Mesothelial cell of epicardium (in vitro differentiated cells): Measurements from ENCODE around the gene ORC5. TPM values are rescaled to one million over a fixed set of nuclear protein-coding genes. Genes with fewer than 3 reads are reported as not detected.

Experiments
- DNase-seq, 2 experiments: peaks; one replicate each; pipeline ENCODE4 v3.0.0; 2021; ENCODE audit warnings: low spot score in 2 of 2; ENCODE audit not compliant: unreplicated experiment in 2 of 2
- H3K27ac Mint-ChIP-seq: 2 replicates; pipeline ENCODE4 v1.8.0; 2021; ENCODE audit warnings: mixed read lengths
- H3K27me3 Mint-ChIP-seq: 2 replicates; pipeline ENCODE4 v1.8.0; 2021; ENCODE audit warnings: low read depth, mixed read lengths
- H3K36me3 Mint-ChIP-seq: 2 replicates; pipeline ENCODE4 v1.8.0; 2021; ENCODE audit warnings: mixed read lengths
- H3K4me1 Mint-ChIP-seq: 2 replicates; pipeline ENCODE4 v1.8.0; 2021; ENCODE audit warnings: mixed read lengths
- H3K4me3 Mint-ChIP-seq: 2 replicates; pipeline ENCODE4 v1.8.0; 2021; ENCODE audit warnings: mild to moderate bottlenecking, moderate library complexity, mixed read lengths
- H3K9me3 Mint-ChIP-seq: 2 replicates; pipeline ENCODE4 v1.8.0; 2021; ENCODE audit warnings: mixed read lengths
- total RNA-seq: library from RNA; stranded (reverse); gene quantifications from 3 replicates; pipeline ENCODE4 v1.2.1, GENCODE V29; 2021
- TF ChIP-seq, protein P1 (sequence below): fragments of 200-600 bp; sonication (generic); IDR thresholded peaks from one replicate; pipeline ENCODE4 v1.5.0; 2021; ENCODE audit warnings: antibody characterized with exemption; ENCODE audit not compliant: unreplicated experiment

ORC5 gene
- total RNA-seq, 1 donor from 2014 or later = 24.8 TPM

DNA sequence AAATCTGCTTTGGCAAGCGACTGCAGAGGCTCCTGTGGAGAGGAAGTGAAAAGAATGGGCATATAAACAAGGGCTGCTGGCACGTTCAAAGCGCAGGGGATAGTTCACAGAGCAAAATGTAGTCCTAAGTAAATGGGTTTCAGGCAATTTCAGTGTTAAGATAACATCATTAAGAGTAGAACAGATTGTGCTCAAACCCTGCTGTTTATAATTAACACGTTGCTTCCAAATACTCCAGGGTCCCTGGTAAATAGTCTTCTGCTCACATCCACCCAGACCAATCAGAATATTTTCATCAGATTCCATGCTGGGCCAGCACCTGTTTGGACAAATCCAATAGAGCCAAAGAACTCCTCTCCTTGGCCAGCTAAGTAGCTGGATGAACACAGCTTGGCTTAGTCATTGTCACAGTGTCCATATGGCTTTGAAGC, 81.4 kb downstream of the ORC5 start:
- H3K4me1 Mint-ChIP-seq = peaks cover 11% of the 10 kb centered on the region
- H3K27me3 Mint-ChIP-seq = no peaks in the 10 kb centered on the region
- H3K36me3 Mint-ChIP-seq = peaks cover 31% of the 10 kb centered on the region
- DNase-seq = no peak
- H3K4me3 Mint-ChIP-seq = no peak overlapping the region
- TF ChIP-seq, protein P1, sequence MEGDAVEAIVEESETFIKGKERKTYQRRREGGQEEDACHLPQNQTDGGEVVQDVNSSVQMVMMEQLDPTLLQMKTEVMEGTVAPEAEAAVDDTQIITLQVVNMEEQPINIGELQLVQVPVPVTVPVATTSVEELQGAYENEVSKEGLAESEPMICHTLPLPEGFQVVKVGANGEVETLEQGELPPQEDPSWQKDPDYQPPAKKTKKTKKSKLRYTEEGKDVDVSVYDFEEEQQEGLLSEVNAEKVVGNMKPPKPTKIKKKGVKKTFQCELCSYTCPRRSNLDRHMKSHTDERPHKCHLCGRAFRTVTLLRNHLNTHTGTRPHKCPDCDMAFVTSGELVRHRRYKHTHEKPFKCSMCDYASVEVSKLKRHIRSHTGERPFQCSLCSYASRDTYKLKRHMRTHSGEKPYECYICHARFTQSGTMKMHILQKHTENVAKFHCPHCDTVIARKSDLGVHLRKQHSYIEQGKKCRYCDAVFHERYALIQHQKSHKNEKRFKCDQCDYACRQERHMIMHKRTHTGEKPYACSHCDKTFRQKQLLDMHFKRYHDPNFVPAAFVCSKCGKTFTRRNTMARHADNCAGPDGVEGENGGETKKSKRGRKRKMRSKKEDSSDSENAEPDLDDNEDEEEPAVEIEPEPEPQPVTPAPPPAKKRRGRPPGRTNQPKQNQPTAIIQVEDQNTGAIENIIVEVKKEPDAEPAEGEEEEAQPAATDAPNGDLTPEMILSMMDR = no peak
- peaks cover 8% of the 10 kb centered on the region for H3K9me3 Mint-ChIP-seq
- H3K27ac Mint-ChIP-seq = no peak overlapping the region

DNA sequence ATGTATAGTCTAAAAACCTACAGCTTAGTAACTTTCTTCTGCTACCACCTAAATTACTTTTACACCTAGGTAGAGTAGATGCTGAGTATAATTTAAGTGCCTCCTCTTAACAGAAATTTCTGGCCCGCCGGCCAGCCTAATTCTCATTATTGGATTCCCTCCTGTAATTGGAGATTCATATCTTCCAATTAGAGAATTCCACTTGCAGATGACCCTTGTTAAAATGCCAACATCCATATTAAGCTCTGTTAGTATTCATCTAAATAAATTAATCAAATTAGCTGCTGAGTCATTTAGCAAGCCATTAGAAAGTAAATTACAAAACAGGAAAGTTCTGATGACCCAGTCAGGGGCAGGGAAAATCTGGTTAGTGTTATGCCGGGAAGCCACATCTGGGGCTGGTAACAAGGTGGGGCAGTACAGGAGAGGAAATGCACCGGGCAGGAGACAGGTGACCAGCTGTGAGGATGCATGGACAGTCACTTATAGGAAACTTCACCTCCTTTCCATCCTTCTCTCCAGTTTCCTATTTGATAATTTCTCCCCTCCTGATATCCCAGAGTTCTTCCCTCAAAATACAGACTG, 82.8 kb downstream of the ORC5 start:
- TF ChIP-seq, protein P1 = no peak
- H3K9me3 Mint-ChIP-seq = peaks cover 14% of the 10 kb centered on the region
- H3K27me3 Mint-ChIP-seq = no peaks in the 10 kb centered on the region
- no peak for DNase-seq
- peaks cover 25% of the 10 kb centered on the region for H3K36me3 Mint-ChIP-seq
- no peak overlapping the region for H3K4me3 Mint-ChIP-seq
- H3K4me1 Mint-ChIP-seq = peaks cover 11% of the 10 kb centered on the region
- no peak overlapping the region for H3K27ac Mint-ChIP-seq

DNA sequence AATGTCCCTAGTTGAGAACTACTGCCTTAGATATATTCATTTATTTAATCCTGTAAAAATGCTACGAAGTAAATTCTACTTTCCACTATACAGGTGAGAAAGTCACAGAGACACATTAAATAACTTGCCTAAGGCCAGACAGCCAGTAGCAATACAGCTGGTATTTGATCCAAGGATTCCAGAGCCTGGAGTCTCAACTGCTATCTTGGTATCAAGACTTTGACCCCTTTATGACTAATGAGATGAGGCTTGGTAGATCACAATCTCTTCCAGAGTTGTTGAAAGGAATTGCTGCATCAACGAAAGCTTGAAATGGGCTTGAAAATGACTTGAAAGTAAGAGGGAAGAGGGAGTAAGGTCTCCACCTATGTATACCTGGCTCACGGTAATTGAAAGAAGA, 83.3 kb downstream of the ORC5 start:
- no peak for DNase-seq
- H3K9me3 Mint-ChIP-seq = peaks cover 14% of the 10 kb centered on the region
- no peak overlapping the region for H3K4me3 Mint-ChIP-seq
- TF ChIP-seq, protein P1 = no peak
- H3K36me3 Mint-ChIP-seq = peaks cover 24% of the 10 kb centered on the region
- no peak overlapping the region for H3K27ac Mint-ChIP-seq
- peaks cover 11% of the 10 kb centered on the region for H3K4me1 Mint-ChIP-seq
- H3K27me3 Mint-ChIP-seq = no peaks in the 10 kb centered on the region

DNA sequence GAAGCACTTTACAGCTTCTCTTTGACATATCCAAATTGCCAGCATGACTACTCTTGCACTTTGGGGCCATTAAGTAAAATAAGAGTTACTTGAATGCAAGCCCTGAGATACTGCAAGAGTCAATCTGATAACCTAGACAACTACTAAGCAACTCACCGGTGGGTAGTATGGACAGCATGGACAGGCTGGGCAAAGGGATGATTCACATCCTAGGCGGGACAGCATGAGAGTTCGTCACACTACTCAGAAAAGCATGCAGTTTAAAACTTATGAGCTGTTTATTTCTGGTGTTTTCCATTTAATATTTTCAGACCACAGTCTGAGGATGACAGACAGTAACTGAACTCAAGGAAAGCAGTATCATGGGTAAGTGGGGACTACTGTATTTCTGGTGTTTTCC, 84.0 kb downstream of the ORC5 start:
- TF ChIP-seq, protein P1 = no peak
- no peaks in the 10 kb centered on the region for H3K27me3 Mint-ChIP-seq
- no peak for DNase-seq
- peaks cover 12% of the 10 kb centered on the region for H3K9me3 Mint-ChIP-seq
- H3K36me3 Mint-ChIP-seq = peaks cover 20% of the 10 kb centered on the region
- peaks cover 11% of the 10 kb centered on the region for H3K4me1 Mint-ChIP-seq
- H3K4me3 Mint-ChIP-seq = no peak overlapping the region
- no peak overlapping the region for H3K27ac Mint-ChIP-seq

DNA sequence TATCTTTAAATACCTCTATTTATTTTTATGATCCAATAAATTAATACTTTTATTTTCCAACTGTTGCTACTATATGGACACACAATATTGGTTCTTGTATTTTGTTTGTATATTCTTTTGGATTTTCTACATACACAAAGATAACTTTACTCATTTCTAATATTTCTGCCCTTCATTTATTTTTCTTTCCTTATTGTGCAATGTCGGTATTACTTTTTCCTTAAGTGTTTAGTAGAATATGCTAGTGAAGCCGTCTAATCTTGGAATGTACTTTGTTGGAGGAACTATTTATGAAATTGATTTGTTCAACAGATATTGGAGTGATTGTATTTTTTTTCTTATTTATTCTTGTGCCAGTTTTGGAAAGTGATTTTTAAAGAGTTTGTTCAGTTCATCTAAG, 94.0 kb downstream of the ORC5 start:
- peaks cover 2% of the 10 kb centered on the region for H3K9me3 Mint-ChIP-seq
- no peaks in the 10 kb centered on the region for H3K27me3 Mint-ChIP-seq
- TF ChIP-seq, protein P1 = no peak
- no peak overlapping the region for H3K27ac Mint-ChIP-seq
- no peak for DNase-seq
- no peak overlapping the region for H3K4me3 Mint-ChIP-seq
- H3K4me1 Mint-ChIP-seq = peaks cover 8% of the 10 kb centered on the region
- H3K36me3 Mint-ChIP-seq = no peaks in the 10 kb centered on the region

DNA sequence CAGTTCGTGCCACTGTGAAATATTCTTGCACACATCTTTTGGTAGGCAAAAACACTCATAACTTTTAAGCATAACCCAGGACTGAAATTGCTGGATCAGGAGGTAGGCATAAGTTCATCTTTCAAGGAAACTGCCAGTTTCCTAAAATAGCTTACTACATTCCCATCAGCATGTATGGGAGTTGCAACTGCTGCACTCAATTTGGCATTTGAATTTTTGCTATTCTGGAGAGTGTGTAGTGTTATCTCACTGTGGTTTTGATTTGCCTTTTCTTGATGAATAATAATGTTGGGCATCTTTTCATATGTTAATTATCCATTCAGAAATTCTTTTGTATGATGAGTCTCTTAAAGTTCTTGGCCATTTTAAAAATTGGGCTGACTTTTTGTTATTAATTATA, 95.2 kb downstream of the ORC5 start:
- TF ChIP-seq, protein P1 = no peak
- Mint-ChIP-seq H3K9me3 (peaks cover 6% of the 10 kb centered on the region), H3K4me1 (peaks cover 8% of the 10 kb centered on the region), H3K27me3 (no peaks in the 10 kb centered on the region), H3K27ac (no peak overlapping the region), H3K36me3 (no peaks in the 10 kb centered on the region), H3K4me3 (no peak overlapping the region)
- no peak for DNase-seq
